HG02571 (cell line): ENCODE results near the gene ASPSCR1.

ENCODE experiments used
- ATAC-seq: cut with Tn5 transposase; IDR thresholded peaks from one replicate; pipeline ENCODE4 v1.9.1; 2021; ENCODE audit warnings: mild to moderate bottlenecking, moderate library complexity; ENCODE audit not compliant: unreplicated experiment

Gene ASPSCR1

GRCh38 chr17:82053130-82053529 is 75.7 kb downstream of the ASPSCR1 start:
- no peak for ATAC-seq

DNA sequence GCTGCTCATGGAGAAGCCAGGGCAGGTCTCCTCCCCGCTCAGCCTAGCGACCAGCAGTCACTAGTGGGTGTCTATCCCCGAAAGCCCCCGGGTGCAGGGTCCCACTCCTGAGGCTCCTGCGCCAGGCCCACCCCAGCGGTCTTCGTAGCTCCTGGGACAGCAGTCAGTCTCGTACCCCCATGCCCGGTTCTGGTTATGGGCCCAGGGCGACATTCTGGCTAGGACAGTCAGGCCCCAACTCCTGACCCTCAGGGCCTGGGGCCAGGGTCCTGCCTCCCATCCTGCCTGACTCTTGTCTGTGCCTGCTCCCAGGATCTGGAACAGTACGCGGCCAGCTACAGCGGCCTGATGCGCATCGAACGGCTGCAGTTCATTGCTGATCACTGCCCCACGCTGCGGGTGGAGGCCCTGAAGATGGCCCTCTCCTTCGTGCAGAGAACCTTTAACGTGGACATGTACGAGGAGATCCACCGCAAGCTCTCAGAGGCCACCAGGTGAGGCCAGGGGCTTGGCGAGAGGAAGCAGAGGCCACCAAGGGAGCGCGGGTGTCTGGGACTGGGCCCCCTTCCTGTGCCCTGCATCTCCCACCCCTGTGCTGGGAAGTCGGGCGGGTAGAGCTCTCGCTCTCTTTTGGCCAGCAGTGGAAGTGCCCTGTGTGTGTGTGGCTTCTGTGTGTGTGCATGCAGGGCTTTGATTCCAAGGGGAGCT is 76.3 kb downstream of the ASPSCR1 start:
- no peak for ATAC-seq

DNA sequence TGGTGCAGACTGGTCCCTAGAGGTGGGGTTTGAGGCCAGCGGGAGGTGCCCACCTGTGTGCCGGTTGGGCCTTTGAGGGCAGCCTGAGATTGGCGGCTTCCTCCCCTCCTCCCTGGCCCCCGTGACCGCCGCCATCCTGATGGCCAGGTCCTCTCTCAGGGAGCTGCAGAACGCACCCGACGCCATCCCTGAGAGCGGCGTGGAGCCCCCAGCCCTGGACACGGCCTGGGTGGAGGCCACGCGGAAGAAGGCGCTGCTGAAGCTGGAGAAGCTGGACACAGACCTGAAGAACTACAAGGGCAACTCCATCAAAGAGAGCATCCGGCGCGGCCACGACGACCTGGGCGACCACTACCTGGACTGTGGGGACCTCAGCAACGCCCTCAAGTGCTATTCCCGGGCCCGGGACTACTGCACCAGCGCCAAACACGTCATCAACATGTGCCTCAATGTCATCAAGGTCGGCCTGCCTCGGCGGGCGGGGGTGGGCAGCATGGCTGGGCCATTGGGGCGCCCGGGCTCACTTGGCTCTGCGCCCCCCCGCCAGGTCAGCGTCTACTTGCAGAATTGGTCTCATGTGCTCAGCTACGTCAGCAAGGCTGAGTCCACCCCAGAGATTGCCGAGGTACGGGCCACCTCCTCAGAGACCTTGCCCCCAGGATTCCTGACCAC is 77.1 kb downstream of the ASPSCR1 start:
- ATAC-seq: no peak

DNA sequence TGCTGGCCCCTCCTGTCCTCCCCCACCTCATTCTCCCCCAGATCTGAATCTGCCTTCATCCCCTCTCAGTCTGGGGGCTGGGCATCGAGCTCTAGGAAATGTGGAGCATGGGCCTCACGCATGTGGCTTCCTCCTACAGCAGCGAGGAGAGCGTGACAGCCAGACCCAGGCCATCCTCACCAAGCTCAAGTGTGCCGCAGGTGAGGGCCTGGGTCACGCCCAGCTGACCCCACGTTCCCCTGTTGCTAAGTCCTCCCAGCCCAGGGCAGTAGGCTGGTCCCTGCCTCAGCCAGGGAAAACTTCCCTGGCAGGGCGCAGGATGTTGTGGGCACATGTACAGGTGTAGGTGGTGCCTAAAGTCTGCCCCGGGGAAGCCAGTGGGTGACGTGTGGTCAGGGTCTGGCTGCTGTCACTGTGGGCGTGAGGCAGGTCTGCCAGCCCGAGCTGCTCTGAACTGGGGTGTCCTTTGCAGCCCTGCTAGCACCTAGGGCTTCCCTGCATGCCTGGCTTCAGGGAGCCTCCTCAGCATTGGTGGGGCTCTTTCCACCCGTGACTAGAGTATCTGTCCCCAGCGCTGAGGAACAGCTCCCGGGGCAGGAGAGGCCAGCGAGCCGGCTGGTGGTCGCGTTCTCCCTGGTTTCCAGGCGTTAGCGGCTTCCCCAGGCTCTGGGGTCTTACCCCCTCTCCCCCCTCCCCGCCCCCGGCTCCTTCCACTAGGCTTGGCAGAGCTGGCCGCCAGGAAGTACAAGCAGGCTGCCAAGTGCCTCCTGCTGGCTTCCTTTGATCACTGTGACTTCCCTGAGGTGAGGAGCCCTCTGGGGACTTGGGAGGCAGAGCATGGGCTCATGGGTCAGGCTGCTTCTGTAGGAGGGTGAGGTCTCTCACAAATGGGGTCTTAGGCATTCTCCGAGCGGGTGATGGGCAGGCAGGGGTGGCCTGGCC is 77.9 kb downstream of the ASPSCR1 start:
- ATAC-seq: no peak

DNA sequence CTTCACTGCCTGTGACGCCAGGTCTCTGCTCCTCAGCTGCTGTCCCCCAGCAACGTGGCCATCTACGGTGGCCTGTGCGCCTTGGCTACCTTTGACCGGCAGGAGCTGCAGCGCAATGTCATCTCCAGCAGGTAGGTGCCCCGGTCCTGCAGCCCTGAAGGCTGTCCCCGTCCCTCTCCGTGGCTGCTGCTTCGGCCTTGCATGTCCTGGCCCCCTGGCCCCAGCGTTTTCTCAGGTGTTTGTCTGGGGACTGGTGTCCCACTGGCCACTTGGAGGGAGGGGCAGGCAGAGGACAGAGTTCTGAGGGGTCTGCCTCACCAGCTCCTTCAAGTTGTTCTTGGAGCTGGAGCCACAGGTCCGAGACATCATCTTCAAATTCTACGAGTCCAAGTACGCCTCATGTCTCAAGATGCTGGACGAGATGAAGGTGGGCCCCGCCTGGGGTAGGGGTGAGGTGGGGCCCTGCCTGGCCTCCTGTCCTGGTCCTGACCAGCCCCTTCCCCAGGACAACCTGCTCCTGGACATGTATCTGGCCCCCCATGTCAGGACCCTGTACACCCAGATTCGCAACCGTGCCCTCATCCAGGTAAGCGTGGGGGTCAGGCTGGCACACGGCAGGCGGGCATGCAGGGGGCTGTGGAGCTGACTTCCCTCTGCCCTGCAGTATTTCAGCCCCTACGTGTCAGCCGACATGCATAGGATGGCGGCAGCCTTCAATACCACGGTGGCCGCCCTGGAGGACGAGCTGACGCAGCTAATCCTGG is 78.7 kb downstream of the ASPSCR1 start:
- ATAC-seq: no peak

GRCh38 chr17:82056729-82057621 is 79.5 kb downstream of the ASPSCR1 start:
- ATAC-seq: no peak

DNA sequence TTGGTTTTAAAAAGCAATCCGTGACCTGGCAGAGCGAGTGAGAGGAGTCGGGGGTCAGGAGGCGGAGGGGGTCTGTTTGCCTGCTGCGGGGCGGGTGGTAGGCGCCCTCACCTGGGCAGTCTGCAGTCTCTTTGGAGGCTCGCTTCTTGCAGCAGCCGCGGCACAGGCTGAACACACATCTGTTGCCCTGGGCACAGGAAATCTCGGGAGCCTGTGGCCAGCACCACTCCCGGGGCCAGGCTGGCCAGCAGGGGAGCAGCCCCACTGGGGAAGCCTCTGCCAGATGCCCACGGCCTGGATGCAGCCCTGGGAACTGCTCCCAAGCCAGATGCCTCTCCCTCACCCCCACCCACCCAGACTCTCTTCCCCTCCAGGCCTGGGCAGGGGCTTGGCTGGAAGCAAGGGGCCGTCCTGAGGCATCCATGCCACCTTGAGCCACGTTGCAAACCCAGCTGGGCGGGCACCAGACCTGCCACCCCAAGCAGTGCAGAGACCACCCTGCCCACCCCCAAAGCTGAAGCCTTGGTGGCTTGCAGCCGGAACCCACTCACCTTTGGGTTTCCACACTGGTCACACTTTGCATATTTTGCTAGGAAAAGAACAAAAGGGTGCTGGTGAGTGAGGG is 80.9 kb downstream of the ASPSCR1 start:
- no peak for ATAC-seq

- ATAC-seq: no peak
Measured at GRCh38 chr17:82058855-82059249, 81.4 kb downstream of the ASPSCR1 start.

DNA sequence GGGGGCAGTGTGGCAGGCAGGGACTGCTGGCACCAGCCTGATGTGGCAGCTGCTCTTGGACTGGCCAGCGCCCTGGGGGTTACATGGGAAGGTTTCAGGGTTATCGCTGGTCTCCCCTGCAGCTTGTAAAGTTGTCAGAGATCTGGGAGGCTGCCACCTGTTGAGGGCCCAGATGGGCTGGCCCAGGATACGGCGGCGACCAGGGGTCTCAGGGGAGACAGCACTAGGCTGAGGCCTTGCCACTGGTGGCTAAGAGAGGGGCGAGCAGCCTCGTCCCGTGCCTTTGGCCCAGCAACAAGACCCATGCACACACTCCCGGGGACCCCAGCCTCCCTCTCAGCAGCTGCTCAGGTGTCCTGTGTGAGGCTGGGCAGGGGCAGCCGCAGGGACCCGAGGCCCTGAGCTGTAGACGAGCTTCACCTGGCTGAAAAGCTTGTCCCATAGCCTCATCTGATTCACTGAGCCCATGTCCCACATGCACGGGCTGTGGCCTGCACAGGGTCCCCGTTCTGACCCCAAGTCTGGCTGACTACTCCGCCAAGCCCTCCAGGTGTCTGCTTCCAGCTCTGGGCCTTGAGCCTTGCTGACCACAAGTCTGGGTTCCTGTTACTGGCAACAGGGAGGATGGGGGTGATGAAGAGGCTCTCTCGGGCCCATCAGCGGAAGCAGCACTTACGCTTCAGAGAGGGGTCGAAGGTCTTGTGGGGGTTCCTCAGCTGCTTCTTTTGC is 82.0 kb downstream of the ASPSCR1 start:
- ATAC-seq: no peak

- no peak for ATAC-seq
Measured at GRCh38 chr17:82060001-82060380, 82.6 kb downstream of the ASPSCR1 start.

DNA sequence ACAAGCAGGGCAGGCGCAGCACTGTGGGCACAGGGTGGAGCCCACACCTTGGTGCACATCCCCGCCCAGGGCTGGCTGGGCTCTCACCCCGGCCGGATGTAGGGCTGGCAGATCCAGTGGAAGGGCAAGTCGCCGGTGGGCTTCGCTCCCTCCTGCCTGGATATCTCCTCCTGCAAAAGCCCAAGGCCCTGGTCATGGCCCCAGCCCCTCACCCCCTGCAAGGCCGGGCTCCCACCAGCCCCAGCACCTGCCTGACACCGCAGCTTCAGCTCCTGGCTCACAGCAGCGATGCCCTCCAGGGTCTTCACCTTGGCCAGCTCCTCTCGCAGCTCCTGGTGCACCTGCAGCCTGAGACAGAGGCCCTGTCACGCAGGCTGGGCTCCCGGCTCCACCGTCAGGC is 83.2 kb downstream of the ASPSCR1 start:
- no peak for ATAC-seq

- ATAC-seq: no peak
Measured at GRCh38 chr17:82061047-82061925, 83.9 kb downstream of the ASPSCR1 start.

GRCh38 chr17:82062076-82062983 is 84.9 kb downstream of the ASPSCR1 start:
- ATAC-seq: no peak

DNA sequence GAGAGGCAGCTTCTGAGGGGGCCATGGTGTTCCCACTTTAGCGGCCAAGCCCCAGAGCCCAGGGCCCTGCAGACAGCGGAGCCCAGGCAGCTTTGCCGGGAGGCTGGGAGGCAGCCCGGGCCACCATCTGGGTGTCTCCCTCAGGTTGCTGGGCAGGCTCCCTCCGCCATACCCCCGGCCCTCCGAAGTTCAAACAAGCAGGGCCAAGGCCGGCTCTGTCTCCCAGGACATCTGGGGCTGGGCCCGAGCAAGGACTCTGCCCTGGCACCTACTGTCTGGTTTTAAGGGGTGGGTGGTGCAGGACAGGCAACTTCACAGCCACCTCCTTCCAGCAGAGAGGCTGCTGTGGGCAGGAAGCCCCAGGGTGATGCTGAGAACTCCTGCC is 85.5 kb downstream of the ASPSCR1 start:
- no peak for ATAC-seq

GRCh38 chr17:82063424-82064415 is 86.3 kb downstream of the ASPSCR1 start:
- ATAC-seq: no peak
